GM18502 (cell line): ENCODE results near the gene PKP2.

Source experiments
- ATAC-seq: cut with Tn5 transposase; IDR thresholded peaks from one replicate; pipeline ENCODE4 v1.9.1; 2021; ENCODE audit warnings: mild to moderate bottlenecking; ENCODE audit not compliant: unreplicated experiment, poor library complexity

Gene PKP2

DNA sequence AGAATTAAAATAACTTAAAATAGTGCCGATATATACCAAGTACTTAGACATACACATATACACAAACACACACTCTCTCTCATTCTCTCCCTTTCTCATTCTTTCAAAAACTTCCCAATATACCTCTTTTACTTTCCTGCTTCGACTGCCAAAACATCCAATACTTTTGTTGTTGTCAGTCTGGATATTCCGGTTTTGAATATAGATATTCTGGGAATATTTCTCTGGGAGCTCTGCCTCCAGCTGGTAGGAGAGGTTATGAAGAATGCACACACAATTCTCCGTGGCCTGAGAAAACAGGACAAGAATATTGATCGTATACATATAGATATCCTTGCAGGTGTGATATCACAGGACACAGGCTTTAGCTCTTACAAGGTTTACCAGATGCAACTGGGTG, 74.2 kb downstream of the PKP2 start:
- ATAC-seq: no peak

DNA sequence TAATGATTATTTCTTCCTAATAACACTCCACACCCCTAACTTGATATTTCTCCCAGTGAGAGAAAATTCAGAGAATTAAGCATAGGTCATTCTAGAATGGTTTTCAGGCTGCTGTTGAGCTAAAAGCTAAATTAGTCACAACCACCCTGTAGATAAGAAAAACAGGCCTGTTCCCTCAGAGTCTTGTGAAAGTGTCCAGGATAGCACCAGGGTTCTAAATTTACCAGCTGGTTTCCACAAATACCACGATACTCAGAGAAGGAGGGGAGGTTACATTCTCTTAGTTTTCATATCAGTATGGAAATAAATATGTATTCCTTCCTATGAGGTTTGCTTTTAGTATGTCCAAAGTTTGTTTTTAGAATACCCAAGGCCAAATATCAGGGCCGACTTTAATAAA, 74.9 kb downstream of the PKP2 start:
- ATAC-seq: no peak

- ATAC-seq: no peak
Observed at GRCh38 chr12:32821293-32821692, 75.3 kb downstream of the PKP2 start.

DNA sequence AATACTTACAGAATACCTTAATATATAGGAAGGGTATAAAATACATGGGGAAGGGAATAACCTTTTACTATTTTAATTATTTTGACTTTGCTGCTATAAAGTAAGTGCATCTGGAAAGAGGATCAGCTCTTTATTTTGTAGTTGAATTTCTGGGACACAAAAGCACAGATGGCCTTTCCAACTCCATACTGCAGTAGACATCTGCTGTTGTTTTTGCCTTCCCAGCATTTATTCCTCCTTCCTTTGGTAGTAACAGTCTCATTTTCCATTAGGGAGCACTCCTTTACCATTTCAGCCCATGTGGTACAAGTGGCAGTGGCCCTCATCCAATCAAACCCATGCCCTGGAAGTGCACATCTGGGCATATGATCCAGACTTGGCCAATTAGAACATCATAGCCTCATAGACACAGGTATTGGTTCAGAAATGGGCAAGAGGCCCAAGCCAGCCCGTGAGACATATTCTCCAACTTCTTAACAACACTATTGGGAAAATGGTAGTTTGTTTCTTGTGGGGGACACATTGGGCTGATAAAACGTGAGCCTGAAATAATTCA, 76.1 kb downstream of the PKP2 start:
- no peak for ATAC-seq

DNA sequence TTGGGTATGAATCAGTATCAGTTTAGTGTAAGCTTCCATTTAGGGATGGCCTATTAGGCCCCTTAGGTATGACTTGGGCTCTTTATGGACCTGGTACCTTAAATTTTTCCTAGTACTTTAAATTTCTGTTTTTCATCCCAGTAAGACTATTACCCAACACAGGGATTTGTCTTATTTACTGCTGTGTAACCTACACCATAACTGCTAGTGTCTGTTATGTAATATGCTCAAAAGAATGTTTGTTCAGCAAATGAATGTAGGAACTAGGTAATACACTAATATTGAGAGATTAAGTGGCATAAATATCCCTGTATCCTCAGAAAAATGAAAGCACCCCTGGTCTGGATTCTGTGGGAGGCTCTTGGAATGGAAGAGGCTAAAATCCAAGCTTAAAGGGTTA, 77.2 kb downstream of the PKP2 start:
- ATAC-seq: no peak

DNA sequence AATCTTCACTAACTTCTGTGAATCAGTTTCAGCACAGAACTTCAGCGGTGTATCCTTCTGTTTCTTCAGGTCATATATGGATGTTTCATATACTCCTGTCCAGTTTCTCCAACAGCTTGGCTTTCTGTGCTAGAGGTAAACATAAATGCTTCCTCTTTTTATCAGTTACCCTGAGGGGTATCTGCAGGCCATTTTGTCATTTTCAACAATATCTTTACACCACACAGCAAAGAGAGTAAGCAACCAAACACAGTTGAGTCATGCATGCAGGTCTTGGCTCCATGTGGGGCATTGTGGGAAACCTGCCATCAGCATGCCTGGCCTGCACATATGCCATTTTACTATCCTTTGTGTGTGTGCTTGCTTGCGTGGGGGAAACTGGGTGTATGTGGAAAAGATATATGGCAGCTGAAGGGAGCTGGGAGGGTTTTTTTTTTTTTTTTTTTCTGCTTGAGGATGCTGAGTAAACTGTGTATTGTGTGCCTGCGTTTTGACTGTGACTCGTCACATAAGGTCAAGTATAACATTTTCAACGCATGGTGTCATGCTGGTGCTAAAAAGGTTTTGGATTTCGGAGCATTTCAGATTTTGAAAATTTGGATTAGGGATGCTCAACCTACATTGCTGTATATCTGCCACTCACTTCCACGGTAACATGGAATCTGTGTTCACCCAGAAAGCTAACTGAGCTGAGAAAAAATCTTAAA, 84.7 kb downstream of the PKP2 start:
- no peak for ATAC-seq

GRCh38 chr12:32809846-32810245, 86.7 kb downstream of the PKP2 start:
- ATAC-seq: no peak

DNA sequence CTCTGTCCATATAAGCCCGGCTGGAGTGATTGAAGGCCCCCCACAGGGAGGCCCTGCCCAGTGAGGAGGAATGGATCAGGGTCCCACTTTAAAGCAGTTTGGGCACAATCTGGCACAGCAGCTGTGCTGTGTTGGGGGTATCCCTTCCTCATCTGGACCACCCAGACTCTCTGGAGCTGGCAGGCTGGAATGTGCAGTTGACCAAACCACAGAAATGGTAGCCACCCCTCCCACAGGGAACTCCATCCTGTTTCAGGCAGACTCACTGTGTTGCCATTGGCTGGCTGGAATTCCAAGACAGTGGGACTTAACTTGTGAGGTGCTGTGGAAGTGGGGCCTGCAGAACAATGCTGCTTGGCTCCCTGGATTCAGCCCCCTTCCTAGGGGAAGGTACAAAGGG, 87.4 kb downstream of the PKP2 start:
- no peak for ATAC-seq

DNA sequence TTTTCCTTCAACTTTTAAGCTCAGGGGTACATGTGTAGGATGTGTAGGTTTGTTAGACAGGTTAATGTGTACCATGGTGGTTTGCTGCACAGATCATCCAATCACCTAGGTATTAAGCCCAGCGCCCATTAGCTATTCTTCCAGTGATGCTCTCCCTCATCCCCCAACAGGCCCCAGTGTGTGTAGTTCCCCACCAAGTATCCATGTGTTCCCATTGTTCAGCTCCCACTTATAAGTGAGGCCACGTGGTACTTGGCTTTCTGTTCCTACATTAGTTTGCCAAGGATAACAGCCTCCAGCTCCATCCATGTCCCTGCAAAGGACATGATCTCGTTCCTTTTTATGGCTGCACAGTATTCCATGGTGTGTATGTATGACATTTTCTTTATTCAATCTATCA, 92.3 kb downstream of the PKP2 start:
- no peak for ATAC-seq

DNA sequence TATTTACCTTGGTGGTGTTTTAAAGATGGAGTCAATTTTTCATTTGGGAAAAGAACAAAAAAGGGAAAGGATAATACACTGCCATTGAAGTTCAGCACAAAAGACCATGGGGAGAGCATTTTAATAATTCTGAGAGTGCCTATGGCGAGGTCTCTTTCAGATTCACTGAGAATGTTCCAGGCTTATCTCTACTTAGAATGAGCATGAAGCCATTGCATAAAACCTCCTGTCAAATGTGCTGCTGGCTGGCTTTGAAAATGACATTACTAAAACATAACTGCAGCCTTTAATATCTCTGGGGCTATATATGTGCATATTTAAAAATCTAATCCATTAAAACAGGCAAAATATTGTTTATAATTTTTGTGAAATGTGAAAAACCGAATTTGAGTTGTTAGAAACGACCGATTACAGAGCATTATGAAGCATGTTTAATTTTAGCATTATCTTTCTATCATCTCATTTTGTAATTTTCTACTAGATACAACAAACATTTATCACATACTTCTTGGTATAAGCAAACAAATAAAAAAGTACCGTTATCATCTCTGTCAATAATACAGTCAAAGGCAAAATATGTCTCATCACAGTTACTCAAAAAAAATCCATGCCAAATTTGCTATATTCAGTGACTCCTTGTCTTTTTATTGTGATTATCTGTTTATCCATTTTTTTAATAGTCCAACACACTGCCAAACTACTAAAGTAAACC, 95.2 kb downstream of the PKP2 start:
- ATAC-seq: no peak

- ATAC-seq: no peak
Observed at GRCh38 chr12:32794281-32794680, 102.3 kb downstream of the PKP2 start.

GRCh38 chr12:32789916-32790315, 106.7 kb downstream of the PKP2 start:
- no peak for ATAC-seq

- no peak for ATAC-seq
Observed at GRCh38 chr12:32789446-32789845, 107.1 kb downstream of the PKP2 start.

- ATAC-seq: no peak
Observed at GRCh38 chr12:32788405-32788804, 108.2 kb downstream of the PKP2 start.

- no peak for ATAC-seq
Observed at GRCh38 chr12:32785557-32785956, 111.0 kb downstream of the PKP2 start.

DNA sequence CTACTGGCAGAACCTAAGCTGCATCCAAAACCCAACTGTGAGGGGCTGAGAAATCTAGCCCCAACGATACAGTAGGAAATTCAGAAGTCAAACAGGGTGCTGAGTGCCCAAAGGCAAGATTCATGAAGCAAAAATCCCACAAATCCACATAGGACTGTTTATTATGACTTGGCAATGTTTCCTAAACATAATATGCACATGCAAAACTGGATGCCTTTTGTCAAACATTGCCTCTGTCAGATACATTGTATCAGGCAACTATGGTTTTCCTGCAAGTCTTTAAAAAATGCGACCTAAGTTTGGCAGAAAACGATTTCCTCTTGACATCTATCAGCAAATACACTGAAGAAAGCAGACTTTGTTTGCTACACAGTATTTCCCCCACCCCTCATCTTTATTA, 113.5 kb downstream of the PKP2 start:
- ATAC-seq: no peak

- no peak for ATAC-seq
Observed at GRCh38 chr12:32780071-32780470, 116.5 kb downstream of the PKP2 start.

GRCh38 chr12:32777691-32778175, 118.8 kb downstream of the PKP2 start:
- ATAC-seq: no peak

DNA sequence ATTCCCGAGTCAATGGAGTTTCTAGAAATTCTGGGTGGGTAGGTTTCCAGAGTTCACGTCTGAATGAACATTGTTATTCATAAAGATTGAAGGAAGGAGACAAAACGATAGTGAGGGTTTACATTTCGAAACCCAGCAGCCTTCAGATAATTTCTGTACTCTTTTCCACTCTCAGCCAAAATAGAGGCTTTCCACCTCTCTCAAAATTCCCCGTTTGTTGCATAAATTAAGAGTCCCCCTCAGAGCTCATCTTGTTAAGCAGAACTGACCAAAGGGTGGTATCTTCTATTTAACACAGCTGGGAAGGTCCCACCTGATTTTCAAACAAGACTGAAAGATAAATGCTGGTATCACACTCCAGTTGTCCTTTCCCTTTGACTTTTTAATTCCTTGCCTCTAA, 119.4 kb downstream of the PKP2 start:
- ATAC-seq: no peak

DNA sequence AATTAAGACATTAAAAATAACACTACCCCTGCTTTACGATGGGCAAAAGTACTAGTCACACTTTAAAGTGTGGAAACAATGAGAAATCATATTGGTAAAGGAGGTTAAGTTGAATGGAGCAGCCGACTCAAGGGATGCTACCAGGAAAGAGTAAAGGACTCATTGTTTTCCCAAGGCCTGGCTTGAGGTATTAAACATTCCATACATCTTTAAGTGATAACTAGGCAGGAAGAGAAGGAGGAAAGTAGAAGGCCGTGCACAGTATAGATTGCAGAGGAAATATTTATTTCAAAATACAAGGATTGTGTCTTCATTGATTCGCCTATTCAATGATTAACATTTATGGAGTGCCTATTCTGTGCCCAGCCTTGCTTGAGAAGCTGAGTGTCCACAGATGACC, 120.3 kb downstream of the PKP2 start:
- ATAC-seq: no peak

GRCh38 chr12:32773691-32774090, 122.9 kb downstream of the PKP2 start:
- ATAC-seq: no peak

DNA sequence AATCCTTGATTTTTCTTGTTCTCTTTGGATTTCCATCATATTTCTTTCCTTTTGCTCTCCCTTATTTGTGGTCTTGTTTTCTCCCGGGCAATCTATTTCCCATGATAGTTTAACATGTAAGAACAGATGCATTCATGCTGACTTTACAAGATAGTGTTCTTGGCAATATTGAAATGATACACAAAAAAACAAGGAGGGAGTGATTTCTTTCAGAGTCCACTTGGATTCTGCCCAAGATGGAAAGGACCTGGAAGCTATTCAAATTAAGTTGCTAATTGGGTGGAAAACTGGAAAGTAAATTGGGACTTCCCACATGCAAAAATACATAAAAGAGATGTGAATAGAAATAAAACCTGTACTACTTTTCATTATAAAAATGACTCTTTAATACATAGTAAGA, 126.4 kb downstream of the PKP2 start:
- no peak for ATAC-seq
